ENCODE measurements around the gene GAL3ST3. TPM values are rescaled to one million over a fixed set of nuclear protein-coding genes. Genes with fewer than 3 reads are reported as not detected.

Gene GAL3ST3
- total RNA-seq, 2 donors from 2014 or later: 22.7 to 29.0 TPM

GRCh38 chr11:66067640-66068039, 18.7 kb upstream of the GAL3ST3 start:
- H3K27ac ChIP-seq: peak overlapping the region; percentile 94 to 99
- no peak overlapping the region for H3K4me3 ChIP-seq
- no peak for TF ChIP-seq CTCF (IDR thresholded peaks at IDR 0.05)
- peaks cover 59% of the 10 kb centered on the region for H3K36me3 ChIP-seq
- no peaks in the 10 kb centered on the region for H3K9me3 ChIP-seq
- no peak for DNase-seq (ENCODE audit: low spot score)
- no peaks in the 10 kb centered on the region for H3K27me3 ChIP-seq
- peaks cover 0 to 41% of the 10 kb centered on the region in 2 donors for H3K4me1 ChIP-seq

- DNase-seq (ENCODE audit: low spot score): no peak
- no peak overlapping the region for H3K27ac ChIP-seq
- no peaks in the 10 kb centered on the region for H3K27me3 ChIP-seq
- H3K9me3 ChIP-seq: no peaks in the 10 kb centered on the region
- H3K4me3 ChIP-seq: no peak overlapping the region
- H3K4me1 ChIP-seq: peaks cover 0 to 32% of the 10 kb centered on the region in 2 donors
- TF ChIP-seq CTCF (IDR thresholded peaks at IDR 0.05): no peak
- peaks cover 68% of the 10 kb centered on the region for H3K36me3 ChIP-seq
Observed at GRCh38 chr11:66066751-66067150, 17.8 kb upstream of the GAL3ST3 start.

GRCh38 chr11:66064571-66064970, 15.6 kb upstream of the GAL3ST3 start:
- no peaks in the 10 kb centered on the region for H3K27me3 ChIP-seq
- no peak overlapping the region for H3K27ac ChIP-seq
- H3K4me3 ChIP-seq: no peak overlapping the region
- DNase-seq (ENCODE audit: low spot score): no peak
- no peaks in the 10 kb centered on the region for H3K9me3 ChIP-seq
- H3K4me1 ChIP-seq: peaks cover 0 to 22% of the 10 kb centered on the region in 2 donors
- TF ChIP-seq CTCF (IDR thresholded peaks at IDR 0.05): no peak
- peaks cover 90% of the 10 kb centered on the region for H3K36me3 ChIP-seq

- TF ChIP-seq CTCF (IDR thresholded peaks at IDR 0.05): no peak
- Histone ChIP-seq H3K4me1 (peaks cover 0 to 15% of the 10 kb centered on the region in 2 donors), H3K9me3 (no peaks in the 10 kb centered on the region), H3K4me3 (no peak overlapping the region), H3K36me3 (peaks cover 96% of the 10 kb centered on the region), H3K27ac (no peak overlapping the region), H3K27me3 (no peaks in the 10 kb centered on the region)
- no peak for DNase-seq (ENCODE audit: low spot score)
Observed at GRCh38 chr11:66063900-66064299, 14.9 kb upstream of the GAL3ST3 start.

GRCh38 chr11:66062408-66062807, 13.4 kb upstream of the GAL3ST3 start:
- H3K4me1 ChIP-seq: peaks cover 0 to under 1% of the 10 kb centered on the region in 2 donors
- H3K27ac ChIP-seq: no peak overlapping the region
- no peak for TF ChIP-seq CTCF (IDR thresholded peaks at IDR 0.05)
- no peak overlapping the region for H3K4me3 ChIP-seq
- no peak for DNase-seq (ENCODE audit: low spot score)
- H3K9me3 ChIP-seq: no peaks in the 10 kb centered on the region
- no peaks in the 10 kb centered on the region for H3K27me3 ChIP-seq
- H3K36me3 ChIP-seq: peaks cover 97% of the 10 kb centered on the region

- no peak overlapping the region for H3K27ac ChIP-seq
- no peak for DNase-seq (ENCODE audit: low spot score)
- no peaks in the 10 kb centered on the region for H3K9me3 ChIP-seq
- no peaks in the 10 kb centered on the region for H3K4me1 ChIP-seq
- TF ChIP-seq CTCF (IDR thresholded peaks at IDR 0.05): no peak
- no peak overlapping the region for H3K4me3 ChIP-seq
- H3K36me3 ChIP-seq: peaks cover 99% of the 10 kb centered on the region
- H3K27me3 ChIP-seq: no peaks in the 10 kb centered on the region
Observed at GRCh38 chr11:66061268-66061667, 12.3 kb upstream of the GAL3ST3 start.
